CD1c-positive myeloid dendritic cell (primary cell): ENCODE results near the gene CDV3.

ENCODE experiments used
- DNase-seq: peaks from one replicate; pipeline ENCODE4 v3.0.0-alpha.2; 2016; ENCODE audit errors: extremely low spot score

The CDV3 gene

GRCh38 chr3:133606342-133606741 is 32.9 kb downstream of the CDV3 start:
- no peak for DNase-seq

DNA sequence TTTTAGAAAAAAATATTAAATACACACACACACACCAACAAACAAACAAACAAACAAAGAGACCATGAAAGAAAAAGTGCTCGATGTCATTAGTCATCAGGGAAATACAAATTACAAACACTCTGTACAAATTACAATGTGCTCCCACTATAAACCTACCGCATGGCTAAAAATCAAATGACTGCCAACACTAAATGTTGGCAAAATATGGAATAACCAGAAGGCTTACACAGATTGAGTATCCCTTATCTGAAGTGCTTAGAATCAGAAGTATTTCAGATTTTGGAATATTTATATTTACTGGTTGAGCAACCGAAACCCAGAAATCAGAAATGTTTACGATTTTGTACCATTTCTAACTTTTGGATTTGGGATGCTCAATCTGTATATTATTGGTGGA is 33.4 kb downstream of the CDV3 start:
- DNase-seq: no peak

DNA sequence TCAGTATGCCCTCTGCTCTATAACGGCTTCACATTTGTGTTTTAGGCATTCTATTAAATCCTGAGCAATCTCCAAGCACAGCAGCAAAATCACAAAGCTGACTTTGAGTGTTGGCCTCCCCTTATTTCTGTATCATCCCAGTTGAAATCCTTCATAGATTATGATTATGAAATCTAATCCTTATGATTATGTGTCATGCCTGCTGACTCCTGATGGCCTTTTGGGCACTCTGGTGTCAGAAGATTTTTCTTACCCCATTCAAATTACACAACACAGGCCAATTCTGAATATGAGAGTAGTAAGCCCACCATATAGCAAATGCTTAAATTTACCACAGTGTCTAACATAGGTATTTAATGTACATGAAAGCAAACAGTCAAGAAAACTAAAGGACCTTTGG is 34.3 kb downstream of the CDV3 start:
- DNase-seq: no peak

- no peak for DNase-seq
Measured at GRCh38 chr3:133608388-133608787, 34.9 kb downstream of the CDV3 start.

DNA sequence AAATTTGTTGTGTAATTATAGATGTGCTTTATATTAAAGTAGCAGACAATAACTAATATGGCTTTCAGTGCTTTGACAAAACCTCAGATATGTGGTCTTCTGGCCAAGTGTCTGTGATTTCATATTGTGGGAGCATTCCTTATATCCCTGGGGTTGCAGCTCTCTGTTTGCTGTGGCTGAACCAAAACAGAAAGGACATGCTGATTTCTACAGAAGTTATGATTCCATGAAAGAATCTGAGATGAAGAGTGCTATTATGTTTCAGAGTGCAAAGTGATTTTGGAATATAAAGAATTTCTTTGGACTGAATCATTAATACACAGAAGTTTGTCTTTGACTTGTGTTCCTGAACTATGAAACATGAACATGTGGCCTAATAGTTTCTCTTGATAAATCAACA is 36.5 kb downstream of the CDV3 start:
- no peak for DNase-seq

GRCh38 chr3:133611534-133611933 is 38.0 kb downstream of the CDV3 start:
- DNase-seq: no peak

DNA sequence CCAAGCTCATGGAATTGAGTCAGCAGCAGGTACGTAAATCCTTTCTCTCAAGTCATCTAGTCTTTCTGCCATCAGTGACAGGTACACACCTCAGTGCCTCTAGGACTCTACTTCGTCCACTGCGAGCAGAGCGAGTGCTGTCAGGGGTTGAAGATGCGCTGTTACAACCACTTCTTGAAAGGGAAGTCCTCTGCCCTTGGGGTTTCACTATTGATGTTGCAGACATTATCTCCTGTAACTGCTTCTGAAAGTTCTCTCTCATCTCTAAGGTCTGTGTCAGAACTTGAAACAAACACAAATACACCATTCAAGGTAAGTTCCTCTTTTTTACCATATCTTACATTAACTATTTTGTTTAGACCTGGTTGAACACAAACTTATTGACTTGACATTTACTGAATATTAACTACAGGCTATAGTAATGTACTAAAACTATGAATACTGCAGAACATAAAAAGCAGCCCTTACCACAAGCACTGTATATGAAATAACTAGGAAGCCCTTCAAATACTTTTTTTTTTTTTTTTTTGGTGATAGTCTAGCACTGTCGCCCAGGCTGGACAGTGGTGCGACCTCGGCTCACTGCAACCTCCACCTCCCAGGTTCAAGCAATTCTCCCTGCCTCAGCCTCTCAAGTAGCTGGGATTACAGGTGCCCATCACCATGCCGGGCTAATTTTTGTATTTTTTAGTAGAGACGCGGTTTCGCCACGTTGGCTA is 46.7 kb downstream of the CDV3 start:
- DNase-seq: no peak

DNA sequence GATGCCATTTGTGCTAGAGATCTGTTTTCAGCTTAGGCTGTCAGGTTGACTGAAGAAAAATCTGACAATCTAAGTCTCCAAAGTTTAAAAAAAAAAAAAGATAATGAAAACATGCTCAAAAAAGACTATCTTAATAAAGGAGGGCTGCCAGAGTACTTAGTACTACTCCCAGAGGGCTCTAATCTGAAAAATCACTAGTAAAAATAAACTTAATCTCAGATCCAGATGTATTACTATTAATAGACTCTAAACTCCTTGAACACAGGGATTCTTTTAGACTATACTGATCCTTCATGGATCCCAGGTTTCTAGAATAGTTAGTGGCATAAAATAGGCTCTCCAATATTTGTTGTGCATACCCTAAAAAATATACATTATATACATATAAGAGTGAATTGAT is 54.3 kb downstream of the CDV3 start:
- no peak for DNase-seq

- DNase-seq: no peak
Measured at GRCh38 chr3:133629146-133629545, 55.7 kb downstream of the CDV3 start.

DNA sequence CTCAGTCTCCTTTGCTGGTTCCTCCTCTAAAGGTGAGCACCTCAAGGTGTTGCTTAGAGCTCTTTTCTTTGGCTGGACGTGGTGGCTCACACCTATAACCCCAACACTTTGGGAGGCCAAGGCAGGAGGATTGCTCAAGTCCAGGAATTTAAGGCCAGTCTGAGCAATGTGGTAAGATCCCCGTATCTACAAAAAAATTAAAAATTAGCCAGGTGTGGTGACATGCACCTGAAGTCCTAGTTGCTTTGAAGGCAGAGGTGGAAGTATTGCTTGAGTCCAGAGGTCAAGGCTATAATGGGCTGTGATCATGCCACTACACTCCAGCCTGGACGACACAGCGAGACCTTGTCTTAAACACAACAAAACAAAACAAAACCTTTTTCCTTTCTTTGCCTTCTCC is 60.0 kb downstream of the CDV3 start:
- no peak for DNase-seq
